Measurements from ENCODE around the gene SLC24A3.

DNA sequence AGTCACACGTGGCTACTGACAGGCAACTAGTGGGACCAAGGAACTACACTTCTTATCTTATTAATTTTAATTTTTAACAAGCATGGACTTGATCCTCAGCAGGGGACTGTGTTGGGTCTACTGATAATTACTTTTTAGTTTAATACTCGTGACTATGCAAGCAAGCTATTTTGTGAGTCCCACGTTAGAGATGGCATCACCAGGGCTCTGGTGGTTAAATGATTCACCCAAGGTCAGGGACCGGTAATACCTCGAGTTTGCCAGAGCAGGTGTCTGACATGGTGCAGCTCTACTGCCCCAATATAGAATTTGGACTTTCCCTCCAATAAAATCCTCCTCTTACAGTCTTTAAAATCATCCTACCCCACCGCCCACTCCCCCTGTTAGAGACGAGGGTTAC, 447.0 kb downstream of the SLC24A3 start:
- TF ChIP-seq, protein P1, sequence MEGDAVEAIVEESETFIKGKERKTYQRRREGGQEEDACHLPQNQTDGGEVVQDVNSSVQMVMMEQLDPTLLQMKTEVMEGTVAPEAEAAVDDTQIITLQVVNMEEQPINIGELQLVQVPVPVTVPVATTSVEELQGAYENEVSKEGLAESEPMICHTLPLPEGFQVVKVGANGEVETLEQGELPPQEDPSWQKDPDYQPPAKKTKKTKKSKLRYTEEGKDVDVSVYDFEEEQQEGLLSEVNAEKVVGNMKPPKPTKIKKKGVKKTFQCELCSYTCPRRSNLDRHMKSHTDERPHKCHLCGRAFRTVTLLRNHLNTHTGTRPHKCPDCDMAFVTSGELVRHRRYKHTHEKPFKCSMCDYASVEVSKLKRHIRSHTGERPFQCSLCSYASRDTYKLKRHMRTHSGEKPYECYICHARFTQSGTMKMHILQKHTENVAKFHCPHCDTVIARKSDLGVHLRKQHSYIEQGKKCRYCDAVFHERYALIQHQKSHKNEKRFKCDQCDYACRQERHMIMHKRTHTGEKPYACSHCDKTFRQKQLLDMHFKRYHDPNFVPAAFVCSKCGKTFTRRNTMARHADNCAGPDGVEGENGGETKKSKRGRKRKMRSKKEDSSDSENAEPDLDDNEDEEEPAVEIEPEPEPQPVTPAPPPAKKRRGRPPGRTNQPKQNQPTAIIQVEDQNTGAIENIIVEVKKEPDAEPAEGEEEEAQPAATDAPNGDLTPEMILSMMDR (IDR thresholded peaks at IDR 0.05; ENCODE audit: poor library complexity): no peak
- no peak for TF ChIP-seq EZH2 (IDR thresholded peaks at IDR 0.05; ENCODE audit: borderline replicate concordance)
- no peak for TF ChIP-seq EZH2phosphoT487 (IDR thresholded peaks at IDR 0.05; ENCODE audit: low read depth, severe bottlenecking, unreplicated experiment)
